Duodenal mucosa (tissue), 2 donors: ENCODE data around the gene FOXL2.

ENCODE experiments used
- H3K27ac ChIP-seq: one replicate; pipeline ENCODE4 v1.7.0; 2013; ENCODE audit warnings: low read depth, low read length
- H3K27me3 ChIP-seq, 2 donors: one replicate each; pipeline ENCODE4 v1.7.0; 2013; ENCODE audit warnings: low read length in 2 of 2, control low read depth in 1 of 2; ENCODE audit not compliant: insufficient read depth in 2 of 2, control insufficient read depth in 1 of 2
- H3K36me3 ChIP-seq, 2 donors: one replicate each; pipeline ENCODE4 v1.7.0; 2013; ENCODE audit warnings: low read length in 2 of 2, control low read depth in 1 of 2; ENCODE audit not compliant: insufficient read depth in 2 of 2, control insufficient read depth in 1 of 2
- H3K4me1 ChIP-seq, 2 donors: one replicate each; pipeline ENCODE4 v1.7.0; 2013; ENCODE audit warnings: low read length in 2 of 2, control low read depth in 1 of 2; ENCODE audit not compliant: insufficient read depth in 2 of 2, control insufficient read depth in 1 of 2
- H3K4me3 ChIP-seq, 2 donors: one replicate each; pipeline ENCODE4 v1.7.0; 2013; ENCODE audit warnings: low read length in 2 of 2, low read depth in 1 of 2
- H3K9ac ChIP-seq, 2 donors: one replicate each; pipeline ENCODE4 v1.7.0; 2013; ENCODE audit warnings: low read length in 2 of 2, low read depth in 1 of 2
- H3K9me3 ChIP-seq, 2 donors: one replicate each; pipeline ENCODE4 v1.7.0; 2013; ENCODE audit warnings: low read length in 2 of 2, control low read depth in 1 of 2; ENCODE audit not compliant: control insufficient read depth in 1 of 2

The FOXL2 gene

DNA sequence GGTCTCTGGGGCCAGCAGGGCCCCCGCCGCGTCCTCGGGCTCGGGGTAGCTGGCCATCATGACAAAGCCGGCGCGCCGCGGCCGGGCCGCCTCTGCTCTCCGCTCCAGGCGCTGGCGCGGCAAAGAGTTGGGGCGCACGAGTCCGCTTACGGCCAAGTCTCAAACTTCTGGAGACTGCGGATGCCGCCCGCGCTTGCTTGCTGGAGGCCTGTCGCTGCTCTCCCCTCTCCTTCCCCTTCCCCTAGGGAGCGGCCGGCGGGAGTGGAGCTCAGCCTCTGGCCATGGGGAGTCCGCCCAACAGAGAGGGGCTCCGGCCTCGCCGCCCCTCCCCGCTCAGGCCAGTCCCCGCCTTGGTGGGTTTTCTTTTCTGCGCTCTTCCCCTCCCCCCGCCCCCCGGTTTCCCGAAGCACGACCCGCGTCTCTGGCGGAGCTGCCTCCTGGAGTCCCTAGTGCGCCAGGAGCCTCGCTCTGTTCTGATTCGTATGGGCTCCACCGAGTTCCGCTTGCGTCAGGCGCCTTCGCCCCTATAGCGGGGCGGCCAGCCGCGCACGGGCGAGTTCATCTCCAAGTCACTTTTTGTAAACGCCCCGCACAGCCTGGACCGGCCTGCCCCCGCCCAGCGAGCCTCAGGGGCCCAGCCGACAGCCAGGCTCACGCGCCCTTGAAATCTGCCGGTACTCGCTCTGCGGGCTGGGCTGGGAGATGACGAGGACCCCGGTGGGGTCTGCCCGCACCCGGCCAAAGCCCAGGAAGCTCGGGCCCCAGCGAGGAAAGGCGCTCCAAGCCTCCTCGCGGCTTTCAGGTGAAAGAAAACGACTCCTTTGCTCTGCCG, at the start of gene FOXL2, which contains the start of gene FOXL2NB:
TSS of gene FOXL2 (minus strand) at position 475 of the 832 bp plus-strand sequence. CDS start at position 60, 415 bp downstream.
TSS of gene FOXL2NB (plus strand) at position 555 of the 832 bp plus-strand sequence. CDS start at position 703, 148 bp downstream.
- Histone ChIP-seq H3K36me3 (no peaks in the 10 kb centered on the region), H3K9me3 (no peaks in the 10 kb centered on the region), H3K27me3 (peaks cover 96% of the 10 kb centered on the region in 2 donors), H3K4me1 (peaks cover 18 to 22% of the 10 kb centered on the region in 2 donors), H3K9ac (no peak within 1 kb of the TSS), H3K4me3 (peak within 1 kb of the TSS; percentile 29 to 45), H3K27ac (no peak within 1 kb of the TSS)

DNA sequence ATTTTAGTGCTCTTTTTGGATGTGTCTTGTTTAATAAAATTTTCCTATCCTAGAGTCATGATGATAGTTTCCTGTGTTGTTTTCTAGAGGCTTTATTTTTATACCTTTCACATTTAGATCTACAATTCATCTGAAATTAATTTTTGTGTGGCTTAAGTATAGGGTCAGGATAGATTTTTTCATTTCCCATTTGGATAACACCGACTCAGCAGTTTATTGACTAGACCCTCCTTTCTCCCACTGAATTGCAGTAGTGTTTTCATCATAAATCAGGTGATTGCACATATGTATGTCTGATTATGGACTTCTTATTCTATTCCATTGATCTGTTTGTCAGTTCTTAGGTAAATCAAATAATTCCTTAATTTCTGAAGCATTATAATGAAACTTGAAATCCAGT, 48.8 kb upstream of the FOXL2 start:
- Histone ChIP-seq H3K9ac (no peak overlapping the region), H3K27ac (no peak overlapping the region), H3K4me3 (no peak overlapping the region), H3K9me3 (no peaks in the 10 kb centered on the region), H3K36me3 (no peaks in the 10 kb centered on the region), H3K4me1 (no peaks in the 10 kb centered on the region), H3K27me3 (no peaks in the 10 kb centered on the region)

DNA sequence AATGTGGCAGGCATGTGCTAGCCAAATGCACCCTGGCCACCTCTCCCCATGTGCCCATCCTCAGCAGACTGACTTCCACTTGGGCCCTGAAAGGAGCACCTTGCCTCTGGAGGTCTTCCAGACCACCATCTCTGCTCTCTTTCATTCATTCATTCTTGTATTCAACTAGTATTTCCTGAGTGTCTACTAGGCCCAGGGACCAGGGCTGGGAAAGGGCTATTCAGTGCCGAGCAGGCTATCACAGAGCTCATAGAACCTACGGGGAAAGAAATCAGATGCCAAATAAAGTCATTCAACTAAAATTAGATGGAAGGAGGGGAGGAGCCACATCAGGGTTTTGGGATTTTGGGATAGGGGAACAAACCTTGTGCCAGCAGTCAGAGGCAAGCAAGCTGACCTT, 40.2 kb upstream of the FOXL2 start:
- H3K27me3 ChIP-seq, result no peaks in the 10 kb centered on the region
- H3K36me3 ChIP-seq, result no peaks in the 10 kb centered on the region
- H3K4me3 ChIP-seq, result no peak overlapping the region
- no peak overlapping the region for H3K27ac ChIP-seq
- H3K9me3 ChIP-seq, result no peaks in the 10 kb centered on the region
- no peak overlapping the region for H3K9ac ChIP-seq
- H3K4me1 ChIP-seq, result no peaks in the 10 kb centered on the region

DNA sequence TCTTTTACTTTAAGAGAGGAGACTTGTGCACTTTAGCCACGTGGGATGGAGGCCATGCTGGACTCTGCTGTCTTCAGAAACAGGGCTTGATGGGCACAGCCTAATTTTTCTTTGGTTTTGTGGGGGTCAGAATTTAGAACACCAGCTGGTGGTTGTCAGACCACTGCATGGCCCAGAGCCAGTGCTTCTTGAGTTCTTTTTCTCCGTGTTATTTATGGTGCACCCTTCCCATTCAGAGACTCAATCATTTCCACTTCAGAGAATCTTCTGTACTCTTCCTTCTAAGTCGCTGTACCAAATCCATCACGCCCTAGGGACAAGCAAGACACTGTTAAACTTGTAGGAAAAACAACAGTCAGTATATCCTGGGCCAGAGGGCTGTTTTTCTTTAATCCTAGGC, 39.0 kb upstream of the FOXL2 start:
- no peaks in the 10 kb centered on the region for H3K27me3 ChIP-seq
- no peaks in the 10 kb centered on the region for H3K4me1 ChIP-seq
- H3K9me3 ChIP-seq, result no peaks in the 10 kb centered on the region
- H3K9ac ChIP-seq, result no peak overlapping the region
- no peak overlapping the region for H3K4me3 ChIP-seq
- H3K36me3 ChIP-seq, result no peaks in the 10 kb centered on the region
- H3K27ac ChIP-seq, result no peak overlapping the region

DNA sequence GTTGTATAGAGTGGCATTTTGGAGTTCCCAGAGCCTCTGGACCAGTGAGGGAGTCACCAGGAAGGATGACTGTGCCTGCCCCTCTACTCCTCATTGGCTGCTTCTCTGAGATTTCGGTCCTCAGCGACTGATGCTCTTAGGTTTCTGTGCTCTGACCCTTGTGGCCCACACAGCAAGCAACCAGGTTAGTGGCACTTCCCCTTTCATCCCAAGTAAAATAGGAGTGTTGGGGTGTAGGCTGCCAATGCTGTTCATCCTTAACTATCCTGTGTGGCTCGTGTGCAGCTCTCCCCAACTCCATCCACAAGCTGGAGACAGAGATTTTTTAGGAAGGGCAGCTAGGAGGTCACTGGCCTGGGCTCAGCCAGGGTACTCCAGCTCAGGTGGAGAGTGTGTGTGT, 37.9 kb upstream of the FOXL2 start:
- H3K27ac ChIP-seq, result no peak overlapping the region
- H3K9me3 ChIP-seq, result no peaks in the 10 kb centered on the region
- no peak overlapping the region for H3K9ac ChIP-seq
- H3K4me3 ChIP-seq, result no peak overlapping the region
- no peaks in the 10 kb centered on the region for H3K27me3 ChIP-seq
- no peaks in the 10 kb centered on the region for H3K4me1 ChIP-seq
- no peaks in the 10 kb centered on the region for H3K36me3 ChIP-seq

DNA sequence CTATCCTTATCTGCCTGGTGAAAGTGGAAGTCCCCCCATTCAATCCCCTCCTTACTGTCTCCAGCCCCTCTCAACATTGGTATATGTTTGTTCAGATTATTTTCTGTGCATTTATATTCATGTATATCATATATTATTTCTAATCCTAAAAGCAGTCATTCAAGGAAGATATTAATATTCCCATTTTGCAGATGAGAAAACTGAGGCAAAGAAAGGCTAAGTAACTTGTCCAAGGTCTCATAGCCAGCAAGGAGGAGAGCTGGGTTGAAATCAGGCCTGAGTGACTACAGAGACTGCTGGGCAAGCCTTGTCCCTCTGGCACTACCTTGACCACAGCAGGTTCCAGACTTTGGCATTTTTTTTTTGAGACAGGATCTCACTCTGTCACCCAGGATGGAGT, 29.1 kb upstream of the FOXL2 start:
- Histone ChIP-seq H3K36me3 (no peaks in the 10 kb centered on the region), H3K4me1 (no peaks in the 10 kb centered on the region), H3K27me3 (peaks cover 0 to 8% of the 10 kb centered on the region in 2 donors), H3K9me3 (no peaks in the 10 kb centered on the region), H3K9ac (no peak overlapping the region), H3K4me3 (no peak overlapping the region), H3K27ac (no peak overlapping the region)

DNA sequence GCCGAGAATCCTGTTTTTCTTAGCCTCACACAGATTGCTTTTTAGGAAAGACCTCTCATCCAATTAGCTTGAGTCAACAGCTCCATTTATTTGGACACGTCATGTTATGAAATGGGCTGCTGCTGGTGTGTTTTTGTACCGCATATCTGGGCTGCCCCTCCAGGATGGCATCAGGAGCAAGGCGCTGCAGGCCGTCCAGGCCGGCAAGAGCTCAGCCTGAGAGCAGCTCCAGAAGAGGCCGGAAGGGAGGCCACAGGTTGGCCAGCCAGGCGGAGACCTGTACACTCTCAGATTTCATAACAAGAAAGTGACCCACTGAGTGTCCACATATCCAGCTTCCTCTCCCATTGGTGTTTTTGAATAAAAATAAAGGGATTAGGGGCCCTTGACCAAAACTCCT, 28.4 kb upstream of the FOXL2 start:
- no peak overlapping the region for H3K4me3 ChIP-seq
- no peaks in the 10 kb centered on the region for H3K36me3 ChIP-seq
- no peaks in the 10 kb centered on the region for H3K9me3 ChIP-seq
- no peak overlapping the region for H3K9ac ChIP-seq
- H3K27ac ChIP-seq, result no peak overlapping the region
- H3K4me1 ChIP-seq, result no peaks in the 10 kb centered on the region
- H3K27me3 ChIP-seq, result peaks cover 0 to 12% of the 10 kb centered on the region in 2 donors

DNA sequence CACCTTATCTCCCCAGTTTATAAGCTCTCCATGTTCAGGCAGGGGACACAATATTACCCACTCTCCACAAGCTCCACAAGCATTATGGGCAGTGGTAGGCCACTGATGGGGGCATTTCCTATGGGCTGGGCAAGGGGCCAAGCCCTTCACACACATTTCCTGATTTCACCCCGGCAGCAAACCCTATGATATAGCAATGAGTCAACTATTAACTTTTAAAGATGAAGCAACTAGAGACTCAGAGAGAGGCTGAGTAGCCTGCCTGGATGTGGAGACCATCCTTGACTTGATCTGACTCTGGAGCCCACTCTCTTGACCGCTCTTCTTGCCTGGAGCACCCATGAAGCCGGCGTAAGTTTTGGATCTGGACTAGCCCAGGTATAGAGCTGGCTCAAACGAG, 27.5 kb upstream of the FOXL2 start:
- H3K27me3 ChIP-seq, result peaks cover 0 to 12% of the 10 kb centered on the region in 2 donors
- H3K4me1 ChIP-seq, result no peaks in the 10 kb centered on the region
- no peak overlapping the region for H3K27ac ChIP-seq
- H3K36me3 ChIP-seq, result no peaks in the 10 kb centered on the region
- H3K9ac ChIP-seq, result no peak overlapping the region
- H3K4me3 ChIP-seq, result no peak overlapping the region
- no peaks in the 10 kb centered on the region for H3K9me3 ChIP-seq

DNA sequence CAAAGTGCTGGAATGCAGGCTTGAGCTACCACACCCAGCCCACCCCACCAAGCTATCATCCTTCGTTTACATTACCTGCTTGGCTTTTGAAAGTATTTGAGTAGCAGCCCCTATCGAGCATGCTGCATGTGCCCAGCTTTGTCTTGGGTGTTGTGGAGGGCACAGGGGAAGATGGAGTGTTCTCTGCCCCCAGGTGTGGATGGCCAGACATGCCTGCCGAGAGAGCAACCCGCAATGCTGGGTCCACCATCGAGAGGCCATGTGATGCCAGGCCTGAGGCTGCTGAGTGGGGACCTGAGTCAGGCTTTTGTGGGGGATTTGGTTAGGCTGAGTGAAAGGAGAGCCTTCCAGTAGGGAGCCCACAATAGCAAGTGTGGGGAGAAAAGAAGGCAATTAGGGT, 26.0 kb upstream of the FOXL2 start:
- Histone ChIP-seq H3K4me1 (no peaks in the 10 kb centered on the region), H3K36me3 (no peaks in the 10 kb centered on the region)

DNA sequence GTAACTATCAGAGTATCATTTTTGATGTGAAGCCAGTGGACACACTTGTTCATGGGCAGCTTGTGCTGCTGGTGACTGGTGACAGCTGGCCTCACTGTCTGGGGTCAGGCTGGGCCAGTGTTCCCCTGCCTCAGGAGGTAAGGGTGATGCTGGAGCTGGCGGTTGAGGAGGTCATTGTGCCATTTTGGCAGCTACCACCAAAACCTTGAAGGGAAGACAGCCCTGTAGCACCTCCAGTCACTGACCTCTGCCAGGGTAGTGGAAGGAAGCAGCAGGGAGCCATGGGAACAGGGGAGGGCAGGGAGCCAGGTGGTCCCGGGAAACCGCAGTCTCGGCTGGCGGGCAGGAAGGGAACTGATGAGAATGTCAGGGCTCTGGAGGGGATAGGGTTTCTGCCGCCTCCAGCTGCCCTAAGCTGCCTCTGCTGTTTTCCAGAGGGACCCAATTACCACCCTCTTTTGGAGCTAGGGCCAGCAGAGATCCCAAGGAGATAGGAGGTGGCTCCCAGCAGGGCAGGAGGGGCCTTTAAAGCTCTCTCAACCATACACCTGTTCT, 24.9 kb upstream of the FOXL2 start:
- peaks cover 0 to 12% of the 10 kb centered on the region in 2 donors for H3K27me3 ChIP-seq
- no peaks in the 10 kb centered on the region for H3K36me3 ChIP-seq
- H3K27ac ChIP-seq, result no peak overlapping the region
- no peaks in the 10 kb centered on the region for H3K9me3 ChIP-seq
- H3K4me3 ChIP-seq, result no peak overlapping the region
- no peak overlapping the region for H3K9ac ChIP-seq
- no peaks in the 10 kb centered on the region for H3K4me1 ChIP-seq

More for the DNA sequence above, 26.0 kb upstream of the FOXL2 start:
- Histone ChIP-seq H3K27me3 (peaks cover 0 to 12% of the 10 kb centered on the region in 2 donors), H3K4me3 (no peak overlapping the region), H3K9me3 (no peaks in the 10 kb centered on the region), H3K9ac (no peak overlapping the region), H3K27ac (no peak overlapping the region)
